Common myeloid progenitor, CD34-positive (primary cell): Measurements from ENCODE around the gene EEFSEC.

Experiments used
- CTCF ChIA-PET: fragments of 350-600 bp; sonication (Branson Sonifier 250); formaldehyde crosslinking; loops from one replicate; lab custom pipeline; 2021; ENCODE audit warnings: antibody characterized with exemption; lab: Charles Lee
- POLR2A ChIA-PET: fragments of 350-600 bp; sonication (Branson Sonifier 250); formaldehyde crosslinking; loops from one replicate; lab custom pipeline; 2021; ENCODE audit warnings: antibody characterized with exemption; lab: Charles Lee
- DNase-seq, 3 donors: peaks; one replicate each; pipeline versions ENCODE4 v3.0.0 to v3.0.0-alpha.2; 2013
- H3K27ac ChIP-seq, 2 experiments: 1 replicate in 1 of 2; 2 replicates in 1 of 2; pipeline ENCODE4 v1.7.0; 2013; ENCODE audit warnings: inconsistent platforms in 2 of 2, low read length in 2 of 2, mild to moderate bottlenecking in 2 of 2, low read depth in 1 of 2, moderate library complexity in 1 of 2; ENCODE audit not compliant: severe bottlenecking in 2 of 2, insufficient read depth in 1 of 2, poor library complexity in 1 of 2
- H3K27me3 ChIP-seq, 5 experiments: replicated peaks in 2 of 5; 1 replicate in 3 of 5; 2 replicates in 2 of 5; pipeline versions ENCODE4 v1.6.1 to v1.7.0; 2013; ENCODE audit warnings: low read length in 4 of 5, mild to moderate bottlenecking in 2 of 5, moderate library complexity in 2 of 5, inconsistent platforms in 1 of 5; ENCODE audit not compliant: insufficient read depth in 5 of 5, control insufficient read depth in 4 of 5
- H3K36me3 ChIP-seq, 4 experiments: 1 replicate in 2 of 4; 2 replicates in 2 of 4; pipeline versions ENCODE4 v1.6.1 to v1.7.0; 2013; ENCODE audit warnings: low read length in 3 of 4, control low read depth in 1 of 4, mild to moderate bottlenecking in 1 of 4; ENCODE audit not compliant: control insufficient read depth in 4 of 4, insufficient read depth in 4 of 4
- H3K4me1 ChIP-seq, 4 experiments: 1 replicate in 3 of 4; 2 replicates in 1 of 4; pipeline versions ENCODE4 v1.6.1 to v1.7.1; 2013; ENCODE audit warnings: low read length in 3 of 4, mild to moderate bottlenecking in 3 of 4, control low read depth in 1 of 4, inconsistent platforms in 1 of 4, moderate library complexity in 1 of 4; ENCODE audit not compliant: control insufficient read depth in 4 of 4, insufficient read depth in 4 of 4; ENCODE audit errors: control extremely low read depth in 1 of 4
- H3K4me3 ChIP-seq, 7 experiments: 1 replicate in 4 of 7; 2 replicates in 3 of 7; pipeline versions ENCODE4 v1.5.1 to v1.7.0; 2013; ENCODE audit warnings: mild to moderate bottlenecking in 7 of 7, low read length in 6 of 7, moderate library complexity in 6 of 7, inconsistent platforms in 2 of 7, low read depth in 2 of 7, control low read depth in 1 of 7; ENCODE audit not compliant: insufficient read depth in 4 of 7, control insufficient read depth in 1 of 7; ENCODE audit errors: extremely low read depth in 1 of 7
- H3K9me3 ChIP-seq, 5 experiments: 1 replicate in 4 of 5; 2 replicates in 1 of 5; pipeline versions ENCODE4 v1.6.1 to v1.7.1; 2013; ENCODE audit warnings: low read length in 4 of 5, mild to moderate bottlenecking in 2 of 5, inconsistent platforms in 1 of 5, low read depth in 1 of 5, moderate library complexity in 1 of 5; ENCODE audit not compliant: control insufficient read depth in 4 of 5, insufficient read depth in 2 of 5; ENCODE audit errors: control extremely low read depth in 1 of 5
- WGBS: methylation state at CpG from one replicate; pipeline ENCODE4 v1.1.5; 2013; ENCODE audit not compliant: insufficient coverage; 5-methylcytosine and 5-hydroxymethylcytosine counted together

EEFSEC gene

GRCh38 chr3:128238184-128238489, 84.9 kb downstream of the EEFSEC start:
- POLR2A ChIA-PET, result no interaction called here
- Histone ChIP-seq H3K27me3 (no peaks in the 10 kb centered on the region), H3K36me3 (no peaks in the 10 kb centered on the region), H3K4me1 (peaks cover 0 to 15% (median 2%) of the 10 kb centered on the region in 4 experiments), H3K9me3 (no peaks in the 10 kb centered on the region), H3K4me3 (no peak overlapping the region), H3K27ac (no peak overlapping the region)
- CTCF ChIA-PET, result interaction anchor here (1.6 kb wide), 1 partner anchor 18 kb away, joined by 6 read pairs; no protein-coding TSS in a partner anchor
- DNase-seq, result no peak

DNA sequence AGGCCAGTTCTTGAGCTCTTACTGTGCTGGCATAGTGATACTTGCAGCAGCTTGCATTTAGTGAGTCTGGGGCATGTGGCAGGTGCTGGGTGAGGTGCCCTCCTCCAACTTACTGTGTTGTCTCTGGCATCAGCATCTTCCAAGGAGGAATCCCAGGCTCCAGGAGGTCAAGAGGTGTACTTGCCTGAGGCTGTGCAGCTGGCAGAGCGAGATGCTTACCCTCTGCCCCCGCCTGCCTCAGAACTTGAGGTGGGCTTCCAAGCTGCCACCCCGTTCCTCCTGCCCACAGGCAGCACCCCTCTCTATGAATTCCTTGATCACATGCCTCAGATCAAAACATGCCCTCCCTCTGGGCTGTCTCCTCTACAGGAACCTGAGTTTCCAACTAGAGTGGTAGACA, 86.0 kb downstream of the EEFSEC start:
- Histone ChIP-seq H3K4me3 (no peak overlapping the region), H3K27ac (no peak overlapping the region), H3K4me1 (peaks cover 0 to 15% (median 2%) of the 10 kb centered on the region in 4 experiments), H3K9me3 (no peaks in the 10 kb centered on the region), H3K36me3 (no peaks in the 10 kb centered on the region), H3K27me3 (no peaks in the 10 kb centered on the region)
- ChIA-PET CTCF (interaction anchor here (1.4 to 1.6 kb wide), 3 partner anchors 14 to 83 kb away, joined by 3 to 6 read pairs (median 4); no protein-coding TSS in a partner anchor), POLR2A (no interaction called here)
- WGBS, result 100% methylated on average over 1 of the region's 3 CpGs
- no peak for DNase-seq

DNA sequence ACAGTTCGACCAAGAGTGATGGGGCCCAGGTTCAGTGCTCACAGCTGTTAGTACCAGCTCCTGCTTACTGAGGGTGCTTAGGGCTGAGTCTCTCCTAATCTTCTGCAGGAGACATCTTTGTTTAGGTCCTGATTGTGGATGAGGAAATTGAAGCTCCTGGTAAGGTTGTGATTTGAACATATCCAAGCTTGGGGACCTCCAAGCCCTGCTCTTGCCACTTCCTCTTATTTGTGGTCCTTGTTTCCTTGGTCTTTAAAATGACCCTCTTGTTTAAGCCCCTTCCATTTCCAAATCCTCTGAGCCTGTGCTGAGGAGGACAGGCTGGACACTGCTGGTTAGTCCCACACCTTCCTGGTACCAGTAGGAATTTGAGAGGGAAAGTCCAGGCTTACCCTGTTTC, 87.0 kb downstream of the EEFSEC start:
- CTCF ChIA-PET, result interaction anchor here (0.8 to 1.5 kb wide), 3 partner anchors 15 to 82 kb away, joined by 3 read pairs; no protein-coding TSS in a partner anchor
- 100% methylated on average over 1 of the region's 1 CpG for WGBS
- H3K4me3 ChIP-seq, result no peak overlapping the region
- DNase-seq, result peak in 1 of 3 donors; percentile 13
- H3K4me1 ChIP-seq, result peaks cover 0 to 15% (median 2%) of the 10 kb centered on the region in 4 experiments
- POLR2A ChIA-PET, result no interaction called here
- H3K27ac ChIP-seq, result no peak overlapping the region
- no peaks in the 10 kb centered on the region for H3K9me3 ChIP-seq
- H3K27me3 ChIP-seq, result no peaks in the 10 kb centered on the region
- no peaks in the 10 kb centered on the region for H3K36me3 ChIP-seq

GRCh38 chr3:128241741-128242140, 88.5 kb downstream of the EEFSEC start:
- Histone ChIP-seq H3K27me3 (no peaks in the 10 kb centered on the region), H3K36me3 (peaks cover 0 to 4% (median 2%) of the 10 kb centered on the region in 4 experiments), H3K4me1 (peaks cover 0 to 4% (median 0%) of the 10 kb centered on the region in 4 experiments), H3K4me3 (no peak overlapping the region), H3K27ac (no peak overlapping the region), H3K9me3 (no peaks in the 10 kb centered on the region)
- POLR2A ChIA-PET, result no interaction called here
- WGBS, result 100% methylated on average over 1 of the region's 5 CpGs
- CTCF ChIA-PET, result interaction anchor here (1.1 to 1.2 kb wide), 2 partner anchors 8 to 11 kb away, joined by 3 to 4 read pairs; no protein-coding TSS in a partner anchor
- no peak for DNase-seq

DNA sequence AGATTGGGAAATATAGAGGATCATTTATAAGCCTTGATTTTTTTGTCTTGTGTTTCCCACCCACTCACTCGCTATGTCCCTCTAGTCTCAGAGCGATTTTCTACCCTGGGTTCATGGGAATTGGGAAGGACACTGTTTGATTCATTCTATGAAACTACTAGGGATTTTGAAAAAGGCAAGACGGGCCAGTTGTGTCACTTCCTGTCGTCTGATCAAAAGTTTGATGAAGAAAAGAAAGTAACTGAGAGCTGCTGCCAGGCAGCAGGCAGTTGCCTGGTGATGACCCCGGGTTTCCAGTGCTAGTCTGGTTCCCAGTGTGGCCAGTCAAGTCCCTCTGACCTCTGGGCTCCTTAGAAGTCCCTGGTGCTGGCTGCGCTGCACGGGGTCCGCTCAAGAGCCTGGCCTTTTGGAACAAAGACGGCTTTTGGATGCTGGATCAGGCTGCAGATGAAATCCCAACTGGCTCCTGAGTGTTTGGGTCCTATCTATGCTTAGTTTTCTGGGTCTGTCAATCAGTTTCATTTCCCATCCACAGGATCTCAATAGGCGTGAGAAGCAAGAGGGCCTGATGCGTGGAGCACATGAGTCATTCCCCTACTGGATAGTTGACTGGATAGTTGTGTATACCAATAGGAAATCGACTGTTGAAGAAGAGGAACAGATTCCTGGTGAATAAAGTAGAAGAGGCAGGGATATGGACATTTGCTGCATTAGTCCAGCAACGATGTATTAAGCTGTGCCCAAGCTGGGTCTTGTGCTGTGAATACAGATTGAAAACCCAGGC, 89.7 kb downstream of the EEFSEC start:
- WGBS, result 100% methylated on average over 8 of the region's 13 CpGs
- H3K27ac ChIP-seq, result no peak overlapping the region
- no peak for DNase-seq
- ChIA-PET POLR2A (no interaction called here), CTCF (interaction anchor here (0.7 to 1.6 kb wide), 2 partner anchors 8 to 16 kb away, joined by 3 to 5 read pairs; no protein-coding TSS in a partner anchor)
- H3K27me3 ChIP-seq, result no peaks in the 10 kb centered on the region
- no peaks in the 10 kb centered on the region for H3K9me3 ChIP-seq
- H3K36me3 ChIP-seq, result peaks cover 2 to 16% (median 9%) of the 10 kb centered on the region in 4 experiments
- H3K4me3 ChIP-seq, result no peak overlapping the region
- peaks cover 0 to 2% (median 0%) of the 10 kb centered on the region in 4 experiments for H3K4me1 ChIP-seq

DNA sequence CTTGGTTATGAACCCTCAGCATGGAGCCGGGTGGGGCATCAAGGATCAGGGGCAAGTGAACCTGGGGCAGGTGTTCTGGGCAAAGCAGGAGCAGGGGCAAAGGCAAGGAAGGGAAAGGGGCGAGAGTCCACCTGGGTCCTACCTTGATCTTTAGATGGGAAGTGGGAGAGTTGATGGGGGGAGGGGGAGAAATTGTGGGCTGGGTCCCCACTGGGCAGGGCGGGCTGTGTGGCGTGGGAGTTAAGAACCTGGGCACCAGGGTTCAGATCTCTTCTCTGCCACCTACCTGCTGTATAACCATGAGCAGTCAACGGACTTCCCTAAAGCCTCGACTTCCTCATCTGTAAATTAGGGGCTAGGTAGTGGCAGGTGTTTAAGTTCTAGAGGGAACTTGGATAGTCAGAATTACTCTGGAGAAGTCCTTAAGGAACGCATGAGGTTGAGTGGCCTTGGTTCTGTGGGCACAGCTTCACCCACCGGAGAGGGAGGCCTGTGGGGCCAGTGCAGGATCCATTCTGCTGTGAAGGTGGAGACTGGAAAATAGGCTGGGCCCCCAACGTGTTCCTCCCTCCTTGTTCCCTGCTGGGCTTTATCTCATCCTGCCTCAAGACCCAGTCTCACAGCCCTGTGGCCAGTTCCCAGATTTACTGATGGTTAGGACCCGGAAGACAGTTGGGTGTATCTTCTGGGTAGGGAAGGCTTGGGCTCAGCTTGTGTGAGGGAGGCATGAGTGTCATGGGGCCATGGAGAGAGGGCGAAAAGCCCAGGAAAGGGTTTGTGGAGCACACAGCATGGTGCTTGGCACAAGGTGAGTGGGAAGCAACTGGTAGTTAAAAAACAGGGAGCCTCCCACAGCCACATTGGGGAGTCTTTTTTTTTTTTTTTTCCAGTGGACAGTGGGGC, 90.6 kb downstream of the EEFSEC start:
- H3K4me3 ChIP-seq, result no peak overlapping the region
- H3K27me3 ChIP-seq, result no peaks in the 10 kb centered on the region
- peaks cover 2 to 20% (median 9%) of the 10 kb centered on the region in 4 experiments for H3K36me3 ChIP-seq
- POLR2A ChIA-PET, result no interaction called here
- no peak for DNase-seq
- 82% methylated on average over 8 of the region's 11 CpGs for WGBS
- CTCF ChIA-PET, result interaction anchor here (0.7 to 1.6 kb wide), 2 partner anchors 9 to 17 kb away, joined by 3 to 5 read pairs; no protein-coding TSS in a partner anchor
- H3K27ac ChIP-seq, result no peak overlapping the region
- H3K9me3 ChIP-seq, result no peaks in the 10 kb centered on the region
- H3K4me1 ChIP-seq, result peaks cover 0 to 2% (median 0%) of the 10 kb centered on the region in 4 experiments
